ENCODE data around the gene PRSS38. TPM values are rescaled to one million over a fixed set of nuclear protein-coding genes. Genes with fewer than 3 reads are reported as not detected.

Gene PRSS38
- total and polyA plus RNA-seq, 5 experiments from 2014 or later = not detected

- Mint-ChIP-seq H3K4me3 (peak overlapping the region; percentile 62 to 85 (median 78)), H3K9me3 (no peaks in the 10 kb centered on the region), H3K27ac (peak overlapping the region; percentile 86 to 95 (median 92)), H3K36me3 (no peaks in the 10 kb centered on the region), H3K4me1 (peaks cover 17 to 56% (median 37%) of the 10 kb centered on the region in 4 donors), H3K27me3 (no peaks in the 10 kb centered on the region)
- DNase-seq (peak in 6 of 10 donors; percentile 35 to 68 (median 50)), ATAC-seq (peak; percentile 63 to 76)
- POLR2A ChIA-PET = interaction anchor here (1.1 to 4.5 kb wide), 6 partner anchors 13 to 122 kb away, joined by 3 to 23 read pairs (median 12); no protein-coding TSS in a partner anchor
Observed at GRCh38 chr1:227885135-227885647, 69.7 kb downstream of the PRSS38 start.

- ATAC-seq (peak in 1 of 2 donors; percentile 23), DNase-seq (peak in 1 of 10 donors; percentile 59)
- H3K4me3 Mint-ChIP-seq = peak overlapping the region; percentile 62 to 85 (median 78)
- POLR2A ChIA-PET = interaction anchor here (1.1 to 4.5 kb wide), 7 partner anchors 13 to 123 kb away, joined by 3 to 23 read pairs (median 11); no protein-coding TSS in a partner anchor
- no peaks in the 10 kb centered on the region for H3K27me3 Mint-ChIP-seq
- no peaks in the 10 kb centered on the region for H3K36me3 Mint-ChIP-seq
- H3K27ac Mint-ChIP-seq = peak overlapping the region; percentile 86 to 95 (median 92)
- H3K4me1 Mint-ChIP-seq = peaks cover 17 to 58% (median 39%) of the 10 kb centered on the region in 4 donors
- no peaks in the 10 kb centered on the region for H3K9me3 Mint-ChIP-seq
Observed at GRCh38 chr1:227885648-227886502, 70.4 kb downstream of the PRSS38 start.

GRCh38 chr1:227886503-227886961, 71.1 kb downstream of the PRSS38 start:
- no peak for DNase-seq
- Mint-ChIP-seq H3K27me3 (no peaks in the 10 kb centered on the region), H3K36me3 (no peaks in the 10 kb centered on the region), H3K9me3 (no peaks in the 10 kb centered on the region), H3K4me3 (peak overlapping the region; percentile 44 to 83 (median 66)), H3K27ac (peak overlapping the region in 9 of 10 donors; percentile 79 to 93 (median 90)), H3K4me1 (peaks cover 17 to 58% (median 39%) of the 10 kb centered on the region in 4 donors)
- POLR2A ChIA-PET = interaction anchor here (0.7 to 4.5 kb wide), 6 partner anchors 16 to 124 kb away, joined by 3 to 23 read pairs (median 10); no protein-coding TSS in a partner anchor
- ATAC-seq = peak in 1 of 2 donors; percentile 8

DNA sequence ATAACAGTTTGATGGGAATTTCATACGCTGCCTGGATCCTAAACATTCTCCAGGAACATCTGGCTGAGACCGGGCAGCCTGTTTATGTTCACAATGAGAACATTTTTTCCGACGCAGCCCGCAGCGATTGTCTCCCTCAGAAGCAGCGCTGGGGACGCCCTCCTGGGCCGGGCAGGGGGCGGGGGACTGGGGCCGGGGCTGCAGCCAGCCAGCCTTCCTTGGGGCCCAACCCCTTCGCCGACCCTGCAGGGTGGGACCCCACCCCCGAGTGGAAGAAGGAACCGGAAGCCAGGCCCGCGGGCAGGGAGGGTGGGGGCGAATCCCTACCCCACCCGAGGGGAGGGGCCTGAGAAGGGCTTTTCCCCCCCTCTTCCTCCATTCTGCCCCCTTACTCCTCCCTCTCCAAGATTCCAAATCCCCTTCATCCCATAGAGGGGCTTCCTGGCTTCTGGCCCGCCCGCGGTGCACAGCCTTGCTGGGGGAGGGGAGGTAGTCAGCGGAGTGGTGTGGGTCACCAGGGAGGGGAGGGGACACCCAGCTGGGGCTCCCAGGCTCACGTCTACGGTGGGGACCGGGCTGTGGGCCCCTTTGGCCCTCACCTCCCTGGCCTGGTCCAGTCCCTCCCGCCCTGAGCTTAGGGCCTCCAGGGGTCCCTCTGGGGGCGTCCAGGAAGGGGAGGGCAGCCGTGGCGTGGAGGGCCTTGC, 71.7 kb downstream of the PRSS38 start:
- Mint-ChIP-seq H3K9me3 (no peaks in the 10 kb centered on the region), H3K27ac (peak overlapping the region in 9 of 10 donors; percentile 41 to 93 (median 88))
- POLR2A ChIA-PET = interaction anchor here (0.7 to 4.5 kb wide), 7 partner anchors 10 to 121 kb away, joined by 3 to 23 read pairs (median 4); no protein-coding TSS in a partner anchor

GRCh38 chr1:227887697-227888403, 72.4 kb downstream of the PRSS38 start:
- H3K4me1 Mint-ChIP-seq = peaks cover 22 to 59% (median 36%) of the 10 kb centered on the region in 4 donors

More for the DNA sequence above, 71.7 kb downstream of the PRSS38 start:
- peaks cover 21 to 61% (median 39%) of the 10 kb centered on the region in 4 donors for H3K4me1 Mint-ChIP-seq
- H3K27me3 Mint-ChIP-seq = no peaks in the 10 kb centered on the region
- DNase-seq (peak in 4 of 10 donors; percentile 34 to 77 (median 38)), ATAC-seq (peak; percentile 44 to 66)
- H3K4me3 Mint-ChIP-seq = peak overlapping the region; percentile 44 to 83 (median 65)
- H3K36me3 Mint-ChIP-seq = no peaks in the 10 kb centered on the region

GRCh38 chr1:227888404-227889046, 73.0 kb downstream of the PRSS38 start:
- Mint-ChIP-seq H3K4me3 (peak overlapping the region in 4 of 10 donors; percentile 29 to 74 (median 54)), H3K9me3 (no peaks in the 10 kb centered on the region), H3K4me1 (peaks cover 22 to 54% (median 33%) of the 10 kb centered on the region in 4 donors), H3K27ac (peak overlapping the region; percentile 23 to 91 (median 74)), H3K27me3 (no peaks in the 10 kb centered on the region), H3K36me3 (no peaks in the 10 kb centered on the region)
- POLR2A ChIA-PET = interaction anchor here (1.0 to 1.4 kb wide), 4 partner anchors 8 to 122 kb away, joined by 3 to 4 read pairs (median 3); no protein-coding TSS in a partner anchor
- DNase-seq = peak in 1 of 10 donors; percentile 55
- no peak for ATAC-seq

More at GRCh38 chr1:227887697-227888403, 72.4 kb downstream of the PRSS38 start:
- POLR2A ChIA-PET = interaction anchor here (0.9 to 4.5 kb wide), 6 partner anchors 9 to 122 kb away, joined by 3 to 23 read pairs (median 4); no protein-coding TSS in a partner anchor
- peak in 2 of 10 donors; percentile 16 to 63 for DNase-seq
- peak in 1 of 2 donors; percentile 12 for ATAC-seq
- H3K9me3 Mint-ChIP-seq = no peaks in the 10 kb centered on the region
- peak overlapping the region; percentile 60 to 93 (median 89) for H3K27ac Mint-ChIP-seq
- H3K36me3 Mint-ChIP-seq = no peaks in the 10 kb centered on the region
- H3K27me3 Mint-ChIP-seq = no peaks in the 10 kb centered on the region
- H3K4me3 Mint-ChIP-seq = peak overlapping the region; percentile 22 to 84 (median 72)

- H3K27ac Mint-ChIP-seq = peak overlapping the region; percentile 23 to 91 (median 72)
- H3K4me1 Mint-ChIP-seq = peaks cover 20 to 50% (median 28%) of the 10 kb centered on the region in 4 donors
- ATAC-seq = no peak
- H3K27me3 Mint-ChIP-seq = no peaks in the 10 kb centered on the region
- H3K4me3 Mint-ChIP-seq = peak overlapping the region in 3 of 10 donors; percentile 29 to 60 (median 36)
- POLR2A ChIA-PET = interaction anchor here (1.0 to 1.4 kb wide), 2 partner anchors 19 to 123 kb away, joined by 3 read pairs; no protein-coding TSS in a partner anchor
- no peaks in the 10 kb centered on the region for H3K9me3 Mint-ChIP-seq
- peak in 2 of 10 donors; percentile 16 to 55 for DNase-seq
- no peaks in the 10 kb centered on the region for H3K36me3 Mint-ChIP-seq
Observed at GRCh38 chr1:227889047-227889862, 73.8 kb downstream of the PRSS38 start.

DNA sequence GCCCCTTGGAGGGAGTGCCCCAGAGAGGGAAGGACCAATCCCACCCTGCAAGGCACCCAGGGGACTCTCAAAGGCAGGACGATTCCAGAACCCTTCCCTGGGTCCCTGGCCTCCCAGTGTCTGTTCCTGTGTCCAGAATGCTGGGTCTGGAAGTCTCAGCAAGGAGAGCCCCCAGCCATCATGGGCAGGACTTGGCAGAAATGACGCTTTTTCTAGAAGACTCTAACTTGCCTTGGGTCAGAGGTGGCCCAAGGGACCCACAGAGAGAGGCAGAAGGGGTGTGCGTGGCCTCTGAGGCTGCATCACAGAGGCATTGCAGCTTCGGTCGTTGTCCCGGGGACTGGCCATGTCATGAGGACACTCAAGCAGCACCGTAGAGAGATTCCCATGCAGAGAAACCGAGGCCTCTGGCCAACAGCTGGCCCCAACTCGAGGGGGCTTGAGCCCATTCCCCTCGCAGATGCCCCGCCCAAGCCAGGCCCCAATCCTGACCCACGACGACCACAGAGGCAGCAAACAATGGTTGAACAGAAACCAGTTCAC, 74.5 kb downstream of the PRSS38 start:
- H3K4me1 Mint-ChIP-seq = peaks cover 17 to 44% (median 24%) of the 10 kb centered on the region in 4 donors
- ATAC-seq (no peak), DNase-seq (peak in 2 of 10 donors; percentile 16 to 45)
- H3K27ac Mint-ChIP-seq = peak overlapping the region in 9 of 10 donors; percentile 6 to 79 (median 58)
- H3K4me3 Mint-ChIP-seq = no peak overlapping the region
- POLR2A ChIA-PET = interaction anchor here (1.0 kb wide), 1 partner anchor 29 kb away, joined by 3 read pairs; no protein-coding TSS in a partner anchor
- no peaks in the 10 kb centered on the region for H3K36me3 Mint-ChIP-seq
- H3K9me3 Mint-ChIP-seq = no peaks in the 10 kb centered on the region
- H3K27me3 Mint-ChIP-seq = no peaks in the 10 kb centered on the region

GRCh38 chr1:227890451-227891222, 75.2 kb downstream of the PRSS38 start:
- H3K36me3 Mint-ChIP-seq = no peaks in the 10 kb centered on the region
- ATAC-seq (no peak), DNase-seq (peak in 1 of 10 donors; percentile 16)
- H3K9me3 Mint-ChIP-seq = no peaks in the 10 kb centered on the region
- peak overlapping the region in 7 of 10 donors; percentile 6 to 79 (median 52) for H3K27ac Mint-ChIP-seq
- peaks cover 10 to 36% (median 20%) of the 10 kb centered on the region in 4 donors for H3K4me1 Mint-ChIP-seq
- H3K27me3 Mint-ChIP-seq = no peaks in the 10 kb centered on the region
- no peak overlapping the region for H3K4me3 Mint-ChIP-seq
- POLR2A ChIA-PET = interaction anchor here (0.7 to 1.0 kb wide), 2 partner anchors 11 to 29 kb away, joined by 3 read pairs; no protein-coding TSS in a partner anchor

All from naive thymus-derived CD8-positive, alpha-beta T cell (primary cell).